ENCODE measurements around the gene LMBRD2. TPM values are rescaled to one million over a fixed set of nuclear protein-coding genes. Genes with fewer than 3 reads are reported as not detected.

LMBRD2 gene
- total and polyA plus RNA-seq, 2 experiments from 2014 or later, result 5.4 to 9.3 TPM

DNA sequence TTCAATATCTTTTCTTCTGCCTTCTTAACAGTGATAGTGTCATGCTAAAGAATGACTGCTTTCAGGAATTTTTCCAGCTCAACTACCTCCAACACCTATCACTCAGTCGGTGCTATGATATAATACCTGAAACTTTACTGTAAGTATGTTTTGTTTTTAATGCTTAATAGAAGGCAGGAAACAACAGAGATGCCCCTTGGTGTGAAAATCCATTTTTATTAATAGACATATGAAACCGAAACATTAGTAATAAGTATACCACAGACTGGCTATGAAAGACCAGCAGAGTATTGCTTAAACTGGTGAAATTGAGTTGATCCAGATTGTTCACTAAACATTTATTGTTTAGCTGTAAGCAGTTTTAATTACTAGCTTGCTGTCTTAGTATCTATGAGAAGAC is 25.5 kb upstream of the LMBRD2 start:
- TF ChIP-seq, protein P1, sequence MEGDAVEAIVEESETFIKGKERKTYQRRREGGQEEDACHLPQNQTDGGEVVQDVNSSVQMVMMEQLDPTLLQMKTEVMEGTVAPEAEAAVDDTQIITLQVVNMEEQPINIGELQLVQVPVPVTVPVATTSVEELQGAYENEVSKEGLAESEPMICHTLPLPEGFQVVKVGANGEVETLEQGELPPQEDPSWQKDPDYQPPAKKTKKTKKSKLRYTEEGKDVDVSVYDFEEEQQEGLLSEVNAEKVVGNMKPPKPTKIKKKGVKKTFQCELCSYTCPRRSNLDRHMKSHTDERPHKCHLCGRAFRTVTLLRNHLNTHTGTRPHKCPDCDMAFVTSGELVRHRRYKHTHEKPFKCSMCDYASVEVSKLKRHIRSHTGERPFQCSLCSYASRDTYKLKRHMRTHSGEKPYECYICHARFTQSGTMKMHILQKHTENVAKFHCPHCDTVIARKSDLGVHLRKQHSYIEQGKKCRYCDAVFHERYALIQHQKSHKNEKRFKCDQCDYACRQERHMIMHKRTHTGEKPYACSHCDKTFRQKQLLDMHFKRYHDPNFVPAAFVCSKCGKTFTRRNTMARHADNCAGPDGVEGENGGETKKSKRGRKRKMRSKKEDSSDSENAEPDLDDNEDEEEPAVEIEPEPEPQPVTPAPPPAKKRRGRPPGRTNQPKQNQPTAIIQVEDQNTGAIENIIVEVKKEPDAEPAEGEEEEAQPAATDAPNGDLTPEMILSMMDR (IDR thresholded peaks at IDR 0.05; ENCODE audit: low read depth, low read length), result no peak
- H3K9me3 ChIP-seq (ENCODE audit: low read depth), result no peaks in the 10 kb centered on the region
- H3K4me3 ChIP-seq, result no peak overlapping the region
- DNase-seq (ENCODE audit: low read depth in 1 of 2, low spot score in 1 of 2), result no peak
- H3K27ac ChIP-seq, result no peak overlapping the region
- H3K4me1 ChIP-seq (ENCODE audit: low read depth), result no peaks in the 10 kb centered on the region
- peaks cover 66% of the 10 kb centered on the region for H3K36me3 ChIP-seq
- no peaks in the 10 kb centered on the region for H3K27me3 ChIP-seq

DNA sequence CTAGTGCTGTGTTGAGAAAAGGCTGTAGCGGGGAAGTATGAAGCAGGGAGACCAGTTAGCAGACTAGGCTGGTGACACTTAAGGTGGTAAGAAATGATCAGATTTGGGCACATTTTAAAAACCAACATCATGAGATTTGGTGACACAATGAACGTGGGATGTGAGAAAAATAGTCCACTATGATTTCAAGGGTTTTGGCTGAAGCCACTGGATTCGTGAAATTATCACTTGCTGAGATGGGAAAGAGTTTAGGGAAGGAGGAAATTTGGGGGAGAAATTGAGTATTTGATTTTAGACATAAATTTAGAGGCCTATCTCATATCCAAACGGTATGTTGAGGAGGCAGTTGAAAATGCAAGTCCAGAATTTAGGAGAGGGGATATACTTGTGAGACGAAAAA is 23.4 kb upstream of the LMBRD2 start:
- TF ChIP-seq, protein P1 (IDR thresholded peaks at IDR 0.05; ENCODE audit: low read depth, low read length), result no peak
- no peak overlapping the region for H3K4me3 ChIP-seq
- H3K27me3 ChIP-seq, result no peaks in the 10 kb centered on the region
- no peak for DNase-seq (ENCODE audit: low read depth in 1 of 2, low spot score in 1 of 2)
- no peaks in the 10 kb centered on the region for H3K9me3 ChIP-seq (ENCODE audit: low read depth)
- H3K27ac ChIP-seq, result no peak overlapping the region
- H3K4me1 ChIP-seq (ENCODE audit: low read depth), result no peaks in the 10 kb centered on the region
- peaks cover 66% of the 10 kb centered on the region for H3K36me3 ChIP-seq

DNA sequence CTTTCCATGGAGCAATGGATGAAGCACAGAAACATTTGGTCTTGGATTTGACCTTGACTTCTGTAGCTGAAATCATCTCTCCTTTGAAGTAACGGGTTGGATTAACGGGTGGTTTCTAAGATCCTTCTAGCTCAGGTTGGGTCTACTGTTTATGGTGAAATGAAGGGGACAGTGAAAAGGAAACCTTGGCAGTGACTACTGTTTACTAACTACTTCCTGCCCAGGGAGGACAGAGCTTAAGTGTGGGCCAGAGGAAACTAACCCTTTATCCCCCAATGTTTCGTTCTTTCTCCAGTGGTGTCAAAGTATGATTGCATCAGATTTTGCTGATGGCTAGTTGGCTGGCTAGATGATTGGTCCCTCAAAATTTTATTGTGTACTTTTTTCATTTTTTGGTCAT is 22.4 kb upstream of the LMBRD2 start:
- DNase-seq (ENCODE audit: low read depth in 1 of 2, low spot score in 1 of 2), result no peak
- TF ChIP-seq, protein P1 (IDR thresholded peaks at IDR 0.05; ENCODE audit: low read depth, low read length), result no peak
- Histone ChIP-seq H3K4me3 (no peak overlapping the region), H3K36me3 (peaks cover 69% of the 10 kb centered on the region), H3K27me3 (no peaks in the 10 kb centered on the region), H3K4me1 (ENCODE audit: low read depth) (no peaks in the 10 kb centered on the region), H3K27ac (no peak overlapping the region), H3K9me3 (ENCODE audit: low read depth) (no peaks in the 10 kb centered on the region)

DNA sequence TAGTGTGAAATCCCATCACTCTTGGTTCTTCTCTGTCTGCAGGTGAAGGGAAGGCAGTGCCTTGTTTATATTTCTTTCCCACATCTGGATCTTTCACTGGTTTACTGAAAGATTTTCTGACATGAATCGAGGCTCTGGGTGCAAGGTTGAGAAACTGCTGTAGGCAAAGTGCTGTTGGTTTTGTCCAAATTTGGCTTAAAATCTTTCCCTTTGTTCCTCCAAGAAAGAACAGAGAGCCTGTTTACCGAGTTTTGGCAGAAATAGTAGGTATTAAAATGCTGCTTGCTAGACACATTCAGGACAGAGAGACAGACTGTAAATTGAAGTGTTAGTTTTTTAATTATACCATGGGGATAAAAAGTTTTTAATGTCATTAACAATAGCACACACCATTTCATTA is 21.7 kb upstream of the LMBRD2 start:
- TF ChIP-seq, protein P1 (IDR thresholded peaks at IDR 0.05; ENCODE audit: low read depth, low read length), result no peak
- no peaks in the 10 kb centered on the region for H3K27me3 ChIP-seq
- DNase-seq (ENCODE audit: low read depth in 1 of 2, low spot score in 1 of 2), result no peak
- H3K4me1 ChIP-seq (ENCODE audit: low read depth), result no peaks in the 10 kb centered on the region
- H3K36me3 ChIP-seq, result peaks cover 68% of the 10 kb centered on the region
- no peak overlapping the region for H3K27ac ChIP-seq
- no peaks in the 10 kb centered on the region for H3K9me3 ChIP-seq (ENCODE audit: low read depth)
- H3K4me3 ChIP-seq, result no peak overlapping the region

DNA sequence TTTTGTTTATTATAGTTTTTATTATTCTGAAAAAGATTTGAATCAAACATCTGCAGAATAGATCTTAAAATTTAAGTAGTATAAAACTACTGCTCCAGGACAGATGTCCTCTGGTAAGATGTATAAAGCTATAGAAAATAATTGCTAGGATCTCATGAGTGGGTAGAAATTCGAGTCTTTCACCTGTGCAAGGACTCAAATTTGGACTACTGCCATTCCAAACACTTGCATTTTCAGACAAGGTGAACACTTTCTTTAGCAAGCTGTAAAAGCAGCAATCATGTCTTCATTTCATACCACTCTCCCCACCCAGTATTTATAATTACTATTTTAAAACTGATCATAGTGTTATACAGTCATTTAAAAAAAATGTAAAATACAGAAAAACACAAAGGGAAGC is 20.9 kb upstream of the LMBRD2 start:
- no peak for DNase-seq (ENCODE audit: low read depth in 1 of 2, low spot score in 1 of 2)
- TF ChIP-seq, protein P1 (IDR thresholded peaks at IDR 0.05; ENCODE audit: low read depth, low read length), result no peak
- Histone ChIP-seq H3K9me3 (ENCODE audit: low read depth) (no peaks in the 10 kb centered on the region), H3K27ac (no peak overlapping the region), H3K4me3 (no peak overlapping the region), H3K4me1 (ENCODE audit: low read depth) (no peaks in the 10 kb centered on the region), H3K36me3 (peaks cover 73% of the 10 kb centered on the region), H3K27me3 (no peaks in the 10 kb centered on the region)
